GM19395 (cell line): ENCODE measurements around the gene CGB7.

Source experiments
- ATAC-seq: cut with Tn5 transposase; IDR thresholded peaks from one replicate; pipeline ENCODE4 v1.9.1; 2021; ENCODE audit warnings: mild to moderate bottlenecking, moderate library complexity; ENCODE audit not compliant: unreplicated experiment

Gene CGB7

GRCh38 chr19:49017041-49017665 lies 40.4 kb downstream of the CGB7 start, which contains the start of gene LHB:
LHB (minus strand) TSS chr19:49017091; CDS start chr19:49017081, 10 bp downstream.
- no peak for ATAC-seq

GRCh38 chr19:49016067-49016839 lies 41.3 kb downstream of the CGB7 start:
- no peak for ATAC-seq

GRCh38 chr19:49014870-49015255 lies 42.7 kb downstream of the CGB7 start:
- ATAC-seq: no peak

- no peak for ATAC-seq
Observed at GRCh38 chr19:49014123-49014869, 43.3 kb downstream of the CGB7 start.

- no peak for ATAC-seq
Observed at GRCh38 chr19:49011194-49011593, 46.4 kb downstream of the CGB7 start.

- no peak for ATAC-seq
Observed at GRCh38 chr19:49010453-49010852, 47.1 kb downstream of the CGB7 start.

GRCh38 chr19:49009828-49010227 lies 47.7 kb downstream of the CGB7 start:
- no peak for ATAC-seq

GRCh38 chr19:49006905-49007304 lies 50.6 kb downstream of the CGB7 start:
- ATAC-seq: no peak

GRCh38 chr19:49004964-49005614 lies 52.5 kb downstream of the CGB7 start:
- no peak for ATAC-seq
